Fibroblast of gingiva (primary cell): ENCODE results near the gene MIEF2.
A peak's percentile ranks its signal among the peaks of the same experiment; 100 is the strongest.

Source experiments
- DNase-seq: peaks from one replicate; pipeline ENCODE4 v3.0.0-alpha.2; 2011; ENCODE audit warnings: low read depth

The MIEF2 gene

GRCh38 chr17:18235743-18236256 lies 24.7 kb upstream of the MIEF2 start:
- DNase-seq = peak; percentile 45

GRCh38 chr17:18236494-18236893 lies 24.0 kb upstream of the MIEF2 start:
- DNase-seq = no peak

DNA sequence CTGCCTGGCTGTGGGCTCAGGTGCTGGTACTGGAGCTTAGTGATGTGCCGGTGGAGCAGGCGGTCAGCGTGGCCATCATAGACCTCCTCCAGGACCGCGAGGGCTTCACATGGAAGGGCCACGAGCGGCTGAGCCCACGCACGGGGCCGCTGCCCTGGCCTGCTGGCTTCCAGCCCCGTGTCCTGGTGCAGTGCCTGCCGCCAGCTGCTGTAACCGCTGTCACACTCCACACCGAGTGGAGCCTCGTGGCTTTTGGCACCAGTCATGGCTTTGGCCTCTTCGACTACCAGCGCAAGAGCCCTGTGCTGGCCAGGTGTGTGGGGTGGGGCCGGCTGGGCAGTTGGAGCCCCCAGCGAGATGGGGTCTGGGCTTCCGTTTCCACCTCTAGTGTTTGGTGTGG lies 23.0 kb upstream of the MIEF2 start:
- DNase-seq = no peak

GRCh38 chr17:18238299-18238698 lies 22.2 kb upstream of the MIEF2 start:
- no peak for DNase-seq

DNA sequence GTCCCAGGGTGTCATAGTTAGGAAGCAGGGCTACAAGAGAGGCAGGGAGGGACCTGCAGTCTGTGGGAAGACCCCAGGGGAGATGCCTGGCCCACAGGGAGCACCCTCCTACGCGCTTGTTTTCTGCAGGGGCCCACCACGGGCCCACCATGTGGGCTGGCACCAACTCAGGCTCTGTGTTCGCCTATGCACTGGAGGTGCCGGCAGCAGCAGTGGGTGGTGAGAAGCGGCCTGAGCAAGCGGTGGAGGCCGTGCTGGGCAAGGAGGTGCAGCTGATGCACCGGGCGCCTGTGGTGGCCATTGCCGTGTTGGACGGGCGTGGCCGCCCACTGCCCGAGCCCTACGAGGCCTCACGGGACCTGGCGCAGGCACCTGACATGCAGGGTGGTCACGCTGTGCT lies 20.0 kb upstream of the MIEF2 start:
- no peak for DNase-seq

DNA sequence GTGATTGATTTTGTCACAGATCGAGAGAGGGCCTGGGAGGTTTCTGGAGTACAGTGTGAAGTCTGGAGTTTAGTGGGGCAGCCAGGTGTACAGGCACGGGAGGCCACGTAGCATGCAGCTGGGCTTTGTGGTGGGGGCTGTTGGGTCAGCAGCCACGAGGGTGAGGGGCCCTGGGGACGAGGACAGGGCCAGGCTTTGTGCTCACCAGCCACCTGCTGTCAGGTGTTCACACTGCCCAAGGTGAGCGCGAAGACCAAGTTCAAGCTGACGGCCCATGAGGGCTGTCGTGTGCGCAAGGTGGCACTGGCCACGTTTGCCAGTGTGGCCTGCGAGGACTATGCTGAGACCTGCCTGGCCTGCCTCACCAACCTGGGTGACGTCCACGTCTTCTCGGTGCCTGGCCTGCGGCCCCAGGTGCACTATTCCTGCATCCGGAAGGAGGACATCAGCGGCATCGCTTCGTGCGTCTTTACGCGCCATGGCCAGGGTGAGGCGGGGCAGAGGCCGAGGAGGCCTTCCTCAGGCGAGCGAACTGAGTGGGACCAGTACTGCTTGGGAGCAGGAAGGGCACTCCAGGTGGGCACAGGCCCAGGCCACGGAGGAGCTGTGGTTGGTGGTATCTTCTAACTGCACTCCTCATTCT lies 19.1 kb upstream of the MIEF2 start:
- DNase-seq = no peak

GRCh38 chr17:18245038-18245776 lies 15.3 kb upstream of the MIEF2 start:
- no peak for DNase-seq

DNA sequence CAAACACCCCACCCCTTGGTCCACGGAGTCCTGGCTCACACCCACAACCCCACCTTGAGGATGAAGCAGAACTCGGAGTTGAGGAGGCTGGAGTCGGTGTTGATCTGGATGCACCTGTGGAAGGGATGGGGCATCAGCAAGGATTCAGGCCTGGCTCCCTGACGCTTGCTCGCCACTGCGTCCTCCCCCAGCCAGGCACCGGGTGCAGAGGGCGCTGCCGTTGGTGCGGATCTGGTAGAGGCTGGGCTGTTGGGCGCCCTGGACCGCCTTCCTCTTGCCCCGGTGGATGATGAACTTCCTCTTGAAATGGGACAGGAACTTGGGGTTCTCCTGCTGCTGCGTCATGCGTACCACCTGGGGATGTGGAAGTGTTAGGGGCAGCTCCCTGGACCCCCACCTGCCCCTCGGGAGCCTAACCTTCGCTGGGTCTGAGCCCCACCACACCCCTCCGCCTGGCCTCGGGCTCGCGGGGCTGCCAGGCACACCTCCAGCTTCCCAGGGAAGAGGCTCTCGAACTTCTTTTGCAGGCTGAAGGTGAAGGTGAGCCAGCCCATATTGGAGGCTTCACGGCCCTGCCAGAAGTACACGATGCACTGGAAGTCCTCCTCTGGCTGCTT lies 14.2 kb upstream of the MIEF2 start:
- no peak for DNase-seq

DNA sequence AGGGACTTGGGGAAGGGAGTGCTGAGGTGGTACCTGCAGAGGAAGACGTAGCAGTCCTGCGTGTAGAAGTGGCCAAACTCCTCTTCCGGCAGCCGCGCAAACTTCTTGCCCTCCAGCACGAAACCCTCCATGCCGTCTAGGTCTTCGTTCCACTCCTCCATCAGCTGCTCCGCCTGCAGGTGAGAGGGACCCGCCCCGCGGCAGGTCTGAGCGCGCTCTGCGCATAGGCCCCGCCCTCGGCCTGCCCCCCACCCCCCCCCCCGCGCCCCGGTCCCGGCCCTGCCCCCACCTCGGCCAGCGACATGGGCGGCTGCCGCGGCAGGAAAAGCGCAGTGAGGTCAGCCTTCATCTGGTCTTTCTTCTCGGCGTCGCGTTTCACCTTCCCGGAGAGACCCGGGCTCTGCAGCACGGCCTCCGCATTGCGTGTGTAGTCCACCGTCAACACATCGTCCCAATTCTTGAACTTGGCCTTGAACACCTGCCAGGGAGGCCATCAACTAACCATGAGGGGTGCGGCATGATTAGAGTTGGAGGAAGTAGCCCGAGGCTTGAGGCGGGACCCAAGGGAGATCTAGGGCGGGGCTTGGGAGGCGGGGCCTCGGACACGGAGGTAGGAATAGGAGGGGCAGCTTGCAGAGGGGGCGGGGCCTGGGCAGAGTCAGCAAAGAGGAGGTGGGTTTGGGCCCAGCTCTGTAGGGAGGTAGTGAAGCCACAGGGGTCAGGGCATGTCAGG lies 13.4 kb upstream of the MIEF2 start:
- peak; percentile 17 for DNase-seq

- no peak for DNase-seq
These were observed 12.9 kb upstream of the MIEF2 start for GRCh38 chr17:18247613-18248001.

DNA sequence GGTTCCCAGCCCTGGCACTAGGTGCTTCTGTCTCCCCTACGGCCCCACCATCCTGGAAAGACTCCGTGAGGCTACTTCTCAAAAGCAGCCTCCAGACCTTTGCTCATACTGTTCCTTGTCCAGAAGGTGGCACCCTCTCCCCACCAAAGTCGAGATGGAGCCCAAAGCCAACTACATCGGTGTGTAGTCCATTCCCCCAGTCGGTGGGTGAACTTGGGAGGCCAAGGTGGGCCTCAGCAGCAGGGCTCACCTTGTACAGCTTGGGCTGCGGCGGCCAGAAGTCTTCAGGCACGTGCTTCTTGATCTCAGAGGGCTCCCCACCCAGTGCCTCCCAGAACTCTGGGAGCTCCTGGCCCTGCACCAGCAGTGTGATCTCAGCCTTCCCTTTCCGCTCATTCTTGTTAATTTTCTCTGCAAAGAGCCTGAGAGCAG lies 12.1 kb upstream of the MIEF2 start:
- DNase-seq = peak; percentile 53

GRCh38 chr17:18248811-18249210 lies 11.7 kb upstream of the MIEF2 start:
- DNase-seq = no peak

DNA sequence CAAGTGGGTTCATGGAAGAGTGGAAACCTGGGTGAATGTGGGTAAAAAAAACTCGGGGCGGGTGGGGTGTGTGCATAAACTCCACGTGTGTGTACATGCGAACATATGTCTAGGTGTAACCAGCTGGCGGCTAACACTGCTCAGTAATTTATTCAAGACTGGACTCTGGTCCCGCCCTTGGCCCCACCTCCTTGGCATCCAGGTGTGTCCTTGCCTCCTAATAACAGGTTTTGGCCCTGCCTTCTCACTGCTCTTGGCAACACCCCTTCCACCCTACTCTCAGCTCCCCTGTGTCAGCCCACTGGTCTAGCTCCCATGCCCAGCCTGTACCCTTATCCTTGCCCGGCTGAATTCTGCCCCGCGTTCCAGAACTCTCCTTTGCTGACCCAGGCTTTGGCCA lies 10.2 kb upstream of the MIEF2 start:
- no peak for DNase-seq

GRCh38 chr17:18250708-18251107 lies 9.8 kb upstream of the MIEF2 start:
- DNase-seq = no peak

- DNase-seq = no peak
These were observed 9.3 kb upstream of the MIEF2 start for GRCh38 chr17:18251204-18251603.

DNA sequence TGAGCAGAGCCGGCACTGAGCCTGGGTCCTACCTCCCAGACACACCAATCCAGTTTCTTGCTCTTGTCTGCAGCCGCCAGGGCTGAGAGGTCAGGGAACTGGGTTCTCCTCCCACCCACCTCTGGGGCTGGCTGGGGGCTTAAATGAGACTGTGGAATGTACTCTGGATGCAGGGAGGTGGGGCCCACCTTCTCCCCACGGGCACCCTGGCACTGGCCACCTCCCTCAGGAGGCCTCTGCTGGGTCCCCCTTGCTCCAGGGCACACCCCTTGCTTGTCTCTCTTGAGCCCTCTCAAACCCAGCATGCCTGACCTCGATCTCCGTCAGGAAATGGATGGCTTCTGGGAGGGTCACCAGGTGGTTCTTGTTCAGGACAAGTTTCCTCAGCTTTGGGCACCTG lies 8.3 kb upstream of the MIEF2 start:
- no peak for DNase-seq

DNA sequence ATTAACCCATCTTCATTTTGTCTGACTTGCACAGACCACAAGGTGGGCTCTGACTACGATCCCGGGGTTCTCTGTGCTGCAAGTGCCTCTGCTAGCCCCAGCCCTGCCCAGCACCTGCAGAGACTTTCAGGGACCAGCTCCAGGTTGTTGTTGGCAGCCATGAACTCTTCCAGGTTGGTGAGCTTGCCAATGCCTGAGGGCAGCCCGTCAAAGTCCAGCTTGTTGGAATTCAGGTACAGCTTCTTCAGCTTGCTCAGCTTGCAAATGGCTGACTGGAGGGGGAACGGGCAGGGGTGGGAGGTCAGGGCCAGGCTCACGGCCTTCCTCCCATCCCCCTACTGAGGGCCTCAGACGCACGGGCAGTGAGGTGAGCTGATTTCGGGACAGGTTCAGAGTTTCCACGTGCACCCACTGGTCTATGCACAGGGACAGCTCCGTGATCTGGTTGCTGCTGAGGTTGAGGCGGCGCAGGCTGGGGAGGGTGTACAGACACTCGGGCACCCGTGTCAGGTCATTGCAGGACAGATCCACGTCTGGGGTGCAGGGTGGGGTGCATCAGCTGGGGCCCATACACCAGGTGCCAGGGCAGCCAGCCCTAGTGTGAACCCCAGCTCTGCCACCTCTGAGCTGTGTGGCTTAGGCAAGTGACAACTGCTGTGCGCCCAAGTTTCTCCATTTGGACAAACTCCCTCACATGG lies 7.1 kb upstream of the MIEF2 start:
- no peak for DNase-seq

DNA sequence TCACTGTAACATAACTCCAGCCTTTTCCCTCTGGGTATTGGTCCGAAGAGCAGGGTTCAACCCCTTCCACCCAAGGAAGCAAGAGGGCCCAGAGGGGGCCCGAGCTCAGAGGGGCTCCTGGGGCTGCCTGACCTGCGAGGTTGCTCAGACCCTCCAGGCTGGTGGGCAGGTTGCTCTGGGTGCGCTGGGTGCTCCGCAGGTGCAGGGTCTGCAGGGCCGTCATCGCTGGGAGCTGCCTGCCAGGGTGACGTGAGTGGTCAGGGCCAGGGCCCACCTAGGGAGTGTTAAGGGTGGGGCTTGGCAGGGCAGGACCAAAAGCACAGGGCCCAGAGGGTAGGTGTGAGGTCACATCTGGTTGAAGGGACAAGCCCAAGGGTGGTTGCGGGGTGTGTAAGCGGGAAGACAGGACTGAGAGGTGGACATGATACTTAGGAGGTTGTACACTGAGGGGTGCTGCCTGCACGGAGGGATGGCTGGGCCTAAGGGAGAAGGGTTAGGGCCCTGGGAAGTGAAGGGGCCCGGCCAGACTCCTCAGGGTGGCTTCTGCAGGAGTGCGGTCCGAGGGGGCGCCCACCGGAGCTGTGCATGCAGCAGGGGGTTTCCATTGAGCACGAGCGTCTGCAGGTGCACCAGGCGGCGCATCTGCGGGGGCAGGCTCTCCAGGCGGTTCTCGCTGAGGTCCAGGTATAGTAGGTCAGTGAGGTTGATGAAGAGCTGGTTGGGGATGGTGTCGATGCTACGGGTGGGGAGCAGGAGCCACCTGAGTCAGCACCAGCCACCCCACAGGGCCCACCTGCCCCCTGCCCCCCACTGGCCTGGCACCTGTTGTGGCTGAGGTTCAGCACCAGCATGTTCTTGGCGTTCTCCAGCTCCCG lies 6.3 kb upstream of the MIEF2 start:
- DNase-seq = no peak

GRCh38 chr17:18254888-18255649 lies 5.4 kb upstream of the MIEF2 start:
- no peak for DNase-seq

GRCh38 chr17:18256351-18256750 lies 4.1 kb upstream of the MIEF2 start:
- DNase-seq = no peak
